Measurements from ENCODE around the gene MAMLD1. TPM values are rescaled to one million over a fixed set of nuclear protein-coding genes. Genes with fewer than 3 reads are reported as not detected.
A peak's percentile ranks its signal among the peaks of the same experiment; 100 is the strongest.

The MAMLD1 gene
- total RNA-seq, 2 donors from 2014 or later = 7.9 to 8.3 TPM

- Histone ChIP-seq H3K27me3 (replicated peaks; ENCODE audit: insufficient read depth) (no peaks in the 10 kb centered on the region), H3K4me3 (no peak overlapping the region), H3K9me3 (no peaks in the 10 kb centered on the region), H3K4me1 (ENCODE audit: control insufficient read depth in 1 of 2, low read depth in 2 of 2) (peaks cover 4 to 6% of the 10 kb centered on the region in 2 donors), H3K27ac (no peak overlapping the region), H3K36me3 (no peaks in the 10 kb centered on the region)
- TF ChIP-seq CTCF (IDR thresholded peaks at IDR 0.05) = no peak
- ATAC-seq (ENCODE audit: insufficient number of reproducible peaks, low FRiP score, low read depth) (no peak), DNase-seq (ENCODE audit: low spot score) (no peak)
Observed at GRCh38 chrX:150360331-150360730, 2.8 kb upstream of the MAMLD1 start.

GRCh38 chrX:150361070-150361776 lies 1.9 kb upstream of the MAMLD1 start:
- H3K27me3 ChIP-seq (replicated peaks; ENCODE audit: insufficient read depth) = no peaks in the 10 kb centered on the region
- TF ChIP-seq CTCF (IDR thresholded peaks at IDR 0.05) = no peak
- DNase-seq (ENCODE audit: low spot score) (no peak), ATAC-seq (ENCODE audit: insufficient number of reproducible peaks, low FRiP score, low read depth) (no peak)
- no peak overlapping the region for H3K27ac ChIP-seq
- H3K36me3 ChIP-seq = no peaks in the 10 kb centered on the region
- no peaks in the 10 kb centered on the region for H3K9me3 ChIP-seq
- peak overlapping the region; percentile 84 for H3K4me3 ChIP-seq
- peaks cover 4 to 6% of the 10 kb centered on the region in 2 donors for H3K4me1 ChIP-seq (ENCODE audit: control insufficient read depth in 1 of 2, low read depth in 2 of 2)

- H3K4me3 ChIP-seq = peak overlapping the region; percentile 84
- no peak overlapping the region for H3K27ac ChIP-seq
- H3K9me3 ChIP-seq = no peaks in the 10 kb centered on the region
- peaks cover 4 to 6% of the 10 kb centered on the region in 2 donors for H3K4me1 ChIP-seq (ENCODE audit: control insufficient read depth in 1 of 2, low read depth in 2 of 2)
- no peaks in the 10 kb centered on the region for H3K27me3 ChIP-seq (replicated peaks; ENCODE audit: insufficient read depth)
- no peak for TF ChIP-seq CTCF (IDR thresholded peaks at IDR 0.05)
- H3K36me3 ChIP-seq = no peaks in the 10 kb centered on the region
- DNase-seq (ENCODE audit: low spot score) (no peak), ATAC-seq (ENCODE audit: insufficient number of reproducible peaks, low FRiP score, low read depth) (no peak)
Observed at GRCh38 chrX:150361777-150362351, 1.3 kb upstream of the MAMLD1 start.

- TF ChIP-seq CTCF (IDR thresholded peaks at IDR 0.05) = no peak
- no peaks in the 10 kb centered on the region for H3K27me3 ChIP-seq (replicated peaks; ENCODE audit: insufficient read depth)
- ATAC-seq (ENCODE audit: insufficient number of reproducible peaks, low FRiP score, low read depth) = no peak
Observed at GRCh38 chrX:150363561-150364346, 637 bp downstream of the MAMLD1 start.

More at GRCh38 chrX:150363561-150364346, 637 bp downstream of the MAMLD1 start:
- no peak for DNase-seq (ENCODE audit: low spot score)
- Histone ChIP-seq H3K27ac (peak overlapping the region; percentile 74 to 85), H3K36me3 (no peaks in the 10 kb centered on the region), H3K4me3 (peak overlapping the region; percentile 84), H3K9me3 (no peaks in the 10 kb centered on the region), H3K4me1 (ENCODE audit: control insufficient read depth in 1 of 2, low read depth in 2 of 2) (peaks cover 4 to 6% of the 10 kb centered on the region in 2 donors)

Measured in thoracic aorta (tissue), 2 donors.